ENCODE data around the gene STARD5.
"Not testable (repeated sequence)": the region's sequence is repeated elsewhere in the genome, so short reads cannot be mapped to it uniquely, and the experiment has no call there.

Gene STARD5, protein sequence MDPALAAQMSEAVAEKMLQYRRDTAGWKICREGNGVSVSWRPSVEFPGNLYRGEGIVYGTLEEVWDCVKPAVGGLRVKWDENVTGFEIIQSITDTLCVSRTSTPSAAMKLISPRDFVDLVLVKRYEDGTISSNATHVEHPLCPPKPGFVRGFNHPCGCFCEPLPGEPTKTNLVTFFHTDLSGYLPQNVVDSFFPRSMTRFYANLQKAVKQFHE

DNA sequence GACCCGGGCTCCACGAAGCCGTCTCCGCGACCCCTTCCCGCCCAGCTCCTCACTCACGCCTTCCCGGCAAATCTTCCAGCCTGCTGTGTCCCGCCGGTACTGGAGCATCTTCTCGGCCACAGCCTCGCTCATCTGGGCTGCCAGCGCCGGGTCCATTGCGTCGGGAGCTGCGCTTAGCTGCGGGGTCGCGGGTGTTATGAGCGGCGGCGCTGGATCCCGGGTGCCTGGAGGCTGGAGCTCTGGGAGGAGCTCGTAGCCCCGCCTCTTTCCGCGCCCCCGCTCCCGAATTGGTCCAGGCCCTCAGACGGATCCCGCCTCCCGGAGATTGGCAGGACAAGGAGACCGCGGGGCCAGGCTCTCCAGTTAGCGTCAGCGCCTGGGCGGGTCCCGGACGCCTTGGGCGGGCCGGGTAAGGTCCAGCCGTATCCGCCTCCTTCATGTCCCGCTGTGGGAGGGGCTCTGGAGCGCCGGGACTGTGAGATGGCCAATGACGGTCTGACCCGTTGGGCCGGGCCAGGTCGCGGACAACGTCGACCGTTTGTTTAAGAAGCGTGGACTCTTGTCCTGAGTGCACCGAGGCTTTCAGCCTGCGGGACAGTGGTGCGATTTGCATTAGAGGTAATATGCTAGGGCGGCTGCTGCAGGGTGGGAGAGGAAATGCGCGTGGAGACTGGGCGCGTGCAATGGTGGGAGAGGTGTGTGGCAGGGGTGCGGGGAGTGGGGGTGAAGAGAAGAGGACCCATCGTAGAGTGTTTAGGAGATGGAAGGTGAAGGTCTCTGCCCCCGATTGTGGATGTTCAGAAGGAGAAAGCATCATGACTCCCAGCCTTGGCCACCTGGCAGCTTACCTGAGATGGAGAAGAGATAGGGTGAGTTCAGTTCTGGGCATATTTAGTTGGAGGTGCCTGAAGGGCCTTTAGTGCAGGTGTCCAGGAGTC is at the start of gene STARD5:
Gene STARD5 (minus strand): TSS at position 198 of the 938 bp plus-strand sequence. CDS start 42 bp downstream, at position 156.
- DNase-seq = peak; percentile 89 to 96 (median 90)

GRCh38 chr15:81373176-81373575 is 49.2 kb upstream of the STARD5 start:
- no peak for DNase-seq

DNA sequence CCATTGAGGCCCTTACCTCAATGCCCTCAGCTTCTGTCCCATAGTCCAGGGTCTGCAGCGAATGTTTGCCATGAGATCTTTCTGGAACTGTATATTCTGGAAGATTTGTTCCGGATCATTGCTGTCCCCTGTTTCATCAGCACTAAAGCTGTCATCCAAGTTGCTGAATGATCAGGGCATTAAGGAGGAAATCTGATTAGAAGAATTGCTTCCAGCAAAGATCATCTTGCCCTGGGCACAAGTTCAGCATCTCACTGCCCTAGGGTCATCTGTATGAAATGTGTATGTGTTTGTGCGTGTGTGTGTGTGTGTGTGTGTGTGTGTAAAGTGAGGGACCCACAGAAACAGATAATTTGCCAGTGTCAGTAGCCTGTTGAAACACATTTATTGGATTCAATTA is 48.6 kb upstream of the STARD5 start:
- no peak for DNase-seq

GRCh38 chr15:81363718-81364500 is 40.0 kb upstream of the STARD5 start:
- DNase-seq = no peak

DNA sequence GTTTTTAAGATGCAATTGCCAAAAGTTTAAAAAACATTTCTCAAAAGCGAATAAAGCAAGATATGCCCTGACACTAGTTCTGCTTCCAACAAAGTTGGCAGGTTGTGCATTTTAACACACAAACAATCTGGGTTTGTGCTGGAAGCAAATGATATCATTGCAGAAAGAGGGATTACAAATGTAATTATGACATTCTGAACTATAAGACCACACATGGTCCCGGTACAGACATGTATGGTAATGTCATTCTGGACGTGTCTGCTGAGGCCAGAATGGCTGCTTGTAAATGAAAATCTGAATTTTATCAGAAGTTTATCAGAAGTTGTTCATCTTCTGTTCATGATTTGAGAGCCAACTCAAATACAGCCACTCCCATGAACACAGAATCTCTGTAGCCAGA is 39.3 kb upstream of the STARD5 start:
- DNase-seq = no peak

GRCh38 chr15:81362790-81363189 is 38.8 kb upstream of the STARD5 start:
- no peak for DNase-seq

- no peak for DNase-seq
Measured at GRCh38 chr15:81361891-81362290, 38.0 kb upstream of the STARD5 start.

DNA sequence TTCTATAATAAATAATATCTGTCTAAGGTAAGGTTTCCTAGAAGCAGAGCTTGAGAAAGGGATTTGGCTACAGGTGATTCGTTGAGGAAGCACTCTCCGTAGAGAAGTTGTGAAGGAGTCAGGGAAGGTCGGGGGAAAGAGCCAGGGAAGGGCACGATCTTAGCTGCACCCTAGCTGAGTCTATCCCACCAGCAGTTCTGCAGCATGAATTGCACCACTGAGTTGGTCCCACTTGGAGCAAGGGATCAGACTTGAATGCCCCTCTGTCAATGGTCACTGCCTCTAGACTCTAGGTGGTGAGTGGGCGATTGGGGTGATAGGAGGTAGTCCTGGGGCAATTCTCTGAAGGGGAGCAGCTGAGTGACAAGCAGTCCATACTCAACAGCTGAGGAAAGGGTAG is 36.5 kb upstream of the STARD5 start:
- DNase-seq = no peak

DNA sequence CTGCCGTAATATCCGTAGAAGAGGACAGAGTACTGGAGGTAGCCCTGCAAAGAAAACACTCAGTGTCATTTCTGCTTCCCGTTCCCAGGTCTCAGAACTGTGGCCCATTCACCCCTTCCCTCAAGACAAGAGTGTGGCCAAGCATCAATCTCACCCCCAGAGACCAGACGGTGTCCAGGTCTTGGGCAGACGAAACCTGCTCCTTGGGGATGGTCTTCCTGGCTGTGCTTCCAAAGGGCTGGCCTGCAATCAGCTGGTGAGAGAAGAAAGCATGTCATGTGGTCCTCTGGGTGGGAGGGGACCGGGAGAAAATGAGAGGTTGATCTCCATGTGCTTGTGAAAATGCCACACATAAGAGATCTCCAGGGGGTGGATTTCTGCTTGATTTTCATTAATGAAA is 34.3 kb upstream of the STARD5 start:
- no peak for DNase-seq

GRCh38 chr15:81357180-81357686 is 33.3 kb upstream of the STARD5 start:
- no peak for DNase-seq

GRCh38 chr15:81356252-81356651 is 32.3 kb upstream of the STARD5 start:
- no peak for DNase-seq

- DNase-seq = no peak
Measured at GRCh38 chr15:81351651-81352050, 27.7 kb upstream of the STARD5 start.

GRCh38 chr15:81349271-81349670 is 25.3 kb upstream of the STARD5 start:
- DNase-seq = no peak

GRCh38 chr15:81348691-81349090 is 24.8 kb upstream of the STARD5 start:
- DNase-seq = not testable (repeated sequence)

DNA sequence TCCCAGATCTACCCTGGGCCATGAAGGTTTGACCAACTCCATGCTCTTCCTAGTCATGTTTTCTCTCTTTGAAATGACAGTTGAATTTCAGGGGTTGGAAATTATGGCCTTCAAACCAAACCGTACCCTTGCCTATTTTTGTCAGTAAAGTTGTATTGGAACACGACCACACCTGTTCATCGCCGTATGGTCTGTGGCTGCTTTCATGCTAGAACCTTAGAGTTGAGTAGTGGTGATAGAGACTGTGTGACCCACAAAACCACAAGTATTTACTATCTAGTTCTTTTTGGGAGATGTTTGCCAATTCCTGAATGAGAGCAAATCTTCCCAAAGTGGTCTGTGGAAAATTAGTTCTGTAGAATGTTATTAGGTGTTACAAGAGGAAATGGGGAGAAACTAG is 24.0 kb upstream of the STARD5 start:
- DNase-seq = no peak

DNA sequence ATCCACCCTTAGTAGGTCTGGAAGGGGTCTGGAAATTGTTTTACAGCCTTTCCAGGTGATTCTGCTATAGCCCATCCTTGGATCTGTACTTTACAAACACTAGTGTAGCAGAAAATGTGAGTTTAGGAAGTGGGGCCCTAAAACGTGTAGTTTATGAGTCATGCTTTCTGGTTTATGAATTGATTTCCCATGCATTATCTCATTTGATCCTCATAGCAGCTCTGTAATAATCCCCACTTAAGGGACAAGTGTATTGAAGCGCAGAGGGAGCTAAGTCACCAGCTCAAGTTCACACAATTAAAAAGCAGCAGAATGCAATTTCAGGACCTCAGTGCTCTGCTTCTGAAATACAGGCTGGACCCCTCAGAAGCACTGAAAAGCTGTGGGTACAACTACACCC is 22.7 kb upstream of the STARD5 start:
- no peak for DNase-seq

- DNase-seq = no peak
Measured at GRCh38 chr15:81343371-81343770, 19.4 kb upstream of the STARD5 start.

DNA sequence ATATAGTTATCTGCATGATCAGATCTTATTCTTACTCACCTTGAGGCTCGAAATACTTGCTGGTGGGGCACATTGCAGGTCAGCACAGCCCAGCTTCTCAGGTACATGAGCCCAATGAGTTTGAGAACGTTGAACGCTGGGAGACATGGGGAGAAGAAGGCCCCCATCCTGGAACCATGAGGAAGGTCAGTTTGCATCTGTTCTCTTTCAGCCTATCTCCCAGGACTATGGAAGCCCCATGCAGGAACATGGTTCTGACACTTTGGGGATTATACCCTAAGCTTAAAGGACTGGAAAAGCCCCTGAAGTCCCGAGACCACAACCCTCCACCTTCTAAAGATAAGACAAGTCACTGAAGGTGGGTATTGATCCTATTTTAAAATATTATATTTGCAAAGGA is 17.4 kb upstream of the STARD5 start:
- no peak for DNase-seq

DNA sequence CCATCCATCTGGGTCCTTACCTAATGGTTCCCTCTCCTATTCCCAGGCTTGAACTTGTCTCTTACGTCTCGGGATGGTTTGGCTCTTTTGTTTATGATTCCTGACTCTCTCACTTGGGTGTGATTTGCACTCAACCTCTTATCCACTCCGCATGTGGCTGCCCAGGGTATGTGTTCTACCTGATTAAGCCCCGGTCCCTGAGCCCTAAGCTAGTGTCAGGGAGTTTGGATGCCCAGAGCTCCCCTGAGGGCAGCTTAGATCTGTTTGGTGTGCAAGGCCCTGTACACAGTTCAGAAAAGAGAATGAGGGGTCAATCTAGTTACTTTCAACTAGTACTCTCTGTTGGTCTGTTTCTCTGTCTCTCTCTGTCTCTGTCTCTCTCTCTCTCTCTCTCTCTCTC is 15.9 kb upstream of the STARD5 start:
- no peak for DNase-seq

GRCh38 chr15:81339321-81339720 is 15.4 kb upstream of the STARD5 start:
- no peak for DNase-seq

DNA sequence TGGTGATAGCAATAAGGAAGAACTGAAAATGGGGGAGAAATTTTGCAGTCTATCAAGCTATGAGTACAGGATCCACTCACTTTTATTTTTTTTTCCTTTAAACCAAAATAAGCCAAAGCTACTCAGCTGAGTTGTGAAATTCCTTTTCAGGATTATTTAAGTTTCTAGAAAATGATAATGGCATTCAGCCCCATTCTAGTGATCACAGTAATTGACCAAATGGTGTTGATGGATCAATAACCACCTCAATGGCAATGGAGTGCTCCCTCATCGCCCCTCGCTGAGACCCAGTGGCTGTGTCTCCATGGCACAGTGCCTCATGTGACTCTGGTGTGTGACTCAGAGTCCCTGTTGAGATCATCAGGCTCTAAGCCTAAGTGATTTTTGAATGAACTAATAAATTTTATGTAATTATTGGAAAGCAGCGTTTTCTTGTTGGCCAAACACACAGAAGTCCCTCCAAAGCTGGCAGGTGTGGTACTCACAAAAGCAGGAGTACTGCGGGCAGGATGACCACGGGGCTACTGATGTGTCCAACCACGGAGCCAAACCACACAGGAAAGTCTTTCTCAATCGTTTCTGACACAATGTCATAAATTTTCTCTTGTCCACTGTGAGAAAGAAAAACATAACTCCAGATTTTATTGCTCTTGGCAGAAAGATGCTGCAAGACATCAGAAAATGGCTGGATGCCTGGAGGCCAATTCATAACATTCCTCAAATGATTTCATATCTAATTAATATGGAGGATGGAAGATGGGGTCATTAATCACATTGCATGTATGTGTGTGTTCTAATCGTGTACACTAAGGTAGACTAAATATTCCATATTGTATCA is 14.4 kb upstream of the STARD5 start:
- no peak for DNase-seq

DNA sequence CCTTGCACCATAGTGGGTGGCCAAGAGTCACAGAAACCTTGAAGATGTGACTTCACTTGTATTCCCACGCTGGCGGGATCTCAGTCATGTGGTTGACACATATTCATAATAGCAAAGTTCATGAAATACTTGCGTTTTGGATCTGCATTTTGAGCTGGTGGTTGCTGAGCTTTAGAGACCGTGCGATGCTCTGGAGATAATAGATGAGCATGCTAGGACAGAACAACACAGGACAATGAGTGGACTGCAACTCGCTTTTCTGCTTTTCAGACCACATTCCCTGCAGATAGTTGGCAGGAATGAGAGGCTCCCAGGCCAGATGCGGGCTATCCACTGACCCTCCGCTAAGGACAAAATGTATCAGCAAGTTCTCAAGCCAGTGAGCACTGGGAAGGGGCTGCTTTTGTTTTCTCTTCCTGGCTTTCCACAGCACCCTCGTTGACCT is 13.8 kb upstream of the STARD5 start:
- DNase-seq = no peak
